A549 (cell line): ENCODE measurements around the gene GPSM1. TPM values are rescaled to one million over a fixed set of nuclear protein-coding genes. Genes with fewer than 3 reads are reported as not detected.

Experiments
- ATAC-seq, 2 experiments: fragments of 200-7000 bp in 1 of 2; fragments of >200 bp in 1 of 2; cut with Nextera tagmentation in 1 of 2; cut with Tn5 transposase in 1 of 2; 3 replicates each; pipeline versions ENCODE4 v1.8.0 to v1.9.1; 2018 to 2020; ENCODE audit warnings: mild to moderate bottlenecking in 1 of 2, moderate library complexity in 1 of 2
- CTCF ChIA-PET: fragments of 300-600 bp; sonication (Branson Sonifier 250); formaldehyde crosslinking; extraction: SDS; loops from one replicate; lab custom pipeline; 2021; ENCODE audit warnings: antibody characterized with exemption, inconsistent platforms; lab: Yijun Ruan, JAX
- POLR2A ChIA-PET: fragments of 350-600 bp; formaldehyde crosslinking; extraction: SDS; loops from one replicate; lab custom pipeline; 2021; ENCODE audit warnings: antibody characterized with exemption, inconsistent platforms; lab: Yijun Ruan, JAX
- DNase-seq, 2 experiments: peaks; one replicate each; pipeline versions ENCODE4 v3.0.0 to v3.0.0-alpha.2; 2011 to 2016; ENCODE audit warnings: low read depth in 1 of 2, low spot score in 1 of 2
- FAIRE-seq: peaks from 2 replicates; lab custom pipeline; 2011; peaks lifted over from hg19 to GRCh38; lab: Jason Lieb, UNC
- H3K27ac ChIP-seq, 2 experiments: fragments of >200 bp; sonication (Bioruptor Twin); formaldehyde crosslinking; 3 replicates each; pipeline ENCODE4 v1.5.1; 2016 to 2017
- H3K4me1 ChIP-seq: fragments of >200 bp; sonication (Bioruptor Twin); formaldehyde crosslinking; 3 replicates; pipeline ENCODE4 v1.6.1; 2016
- H3K4me2 ChIP-seq: fragments of >200 bp; sonication (Bioruptor Twin); formaldehyde crosslinking; 3 replicates; pipeline ENCODE4 v1.6.1; 2016
- H3K4me3 ChIP-seq: fragments of >200 bp; sonication (Bioruptor Twin); formaldehyde crosslinking; 3 replicates; pipeline ENCODE4 v1.5.1; 2016
- H3K9me3 ChIP-seq: fragments of >200 bp; sonication (Bioruptor Twin); formaldehyde crosslinking; 3 replicates; pipeline ENCODE4 v1.6.1; 2016
- BCL3 ChIP-seq: fragments of >200 bp; sonication (Bioruptor Twin); formaldehyde crosslinking; IDR thresholded peaks from 3 replicates; pipeline ENCODE4 v1.6.1; 2016
- CBX2 ChIP-seq: fragments of 200-600 bp; sonication (generic); IDR thresholded peaks from 2 replicates; pipeline ENCODE4 v1.6.1; 2016; ENCODE audit warnings: low read depth, mild to moderate bottlenecking, borderline replicate concordance
- CBX8 ChIP-seq: fragments of 200-600 bp; sonication (generic); IDR thresholded peaks from 2 replicates; pipeline ENCODE4 v1.6.1; 2016
- CEBPB ChIP-seq, 2 experiments: fragments of >200 bp in 1 of 2; sonication (Bioruptor Twin) in 1 of 2; formaldehyde crosslinking in 1 of 2; IDR thresholded peaks; 2 replicates each; pipeline ENCODE4 v1.6.1; 2012 to 2016
- EP300 ChIP-seq, 2 experiments: fragments of >200 bp; sonication (Bioruptor Twin); formaldehyde crosslinking; IDR thresholded peaks; 2 replicates in 1 of 2; 3 replicates in 1 of 2; pipeline ENCODE4 v1.6.1; 2016 to 2017
- GATA3 ChIP-seq: IDR thresholded peaks from 2 replicates; pipeline ENCODE4 v1.6.1; 2012; ENCODE audit warnings: borderline replicate concordance
- HEYL ChIP-seq: fragments of 250-450 bp; sonication (Bioruptor Pico); IDR thresholded peaks from 2 replicates; pipeline ENCODE4 v1.8.0; 2021; ENCODE audit warnings: mild to moderate bottlenecking, moderate library complexity
- HOXA7 ChIP-seq: fragments of 250-450 bp; sonication (Bioruptor Pico); IDR thresholded peaks from 2 replicates; pipeline ENCODE4 v1.5.0; 2020; ENCODE audit warnings: mild to moderate bottlenecking, moderate library complexity
- KDM1A ChIP-seq: fragments of 200-600 bp; sonication (generic); IDR thresholded peaks from 2 replicates; pipeline ENCODE4 v1.6.1; 2016; ENCODE audit warnings: low read depth, mild to moderate bottlenecking
- MAFK ChIP-seq: fragments of 450-650 bp; IDR thresholded peaks from 2 replicates; pipeline ENCODE4 v1.6.1; 2014; ENCODE audit not compliant: partially characterized antibody
- MAZ ChIP-seq: fragments of 150-350 bp; IDR thresholded peaks from 2 replicates; pipeline ENCODE4 v1.6.1; 2014; ENCODE audit warnings: antibody characterized with exemption, low read depth, low read length, borderline replicate concordance
- MYC ChIP-seq: IDR thresholded peaks from 2 replicates; pipeline ENCODE4 v1.6.1; 2012; ENCODE audit warnings: mild to moderate bottlenecking, inconsistent platforms, low read length, improper control_type of control experiment, borderline replicate concordance
- RARB ChIP-seq: fragments of 250-450 bp; sonication (Bioruptor Pico); IDR thresholded peaks from 2 replicates; pipeline ENCODE4 v1.8.0; 2021; ENCODE audit warnings: mild to moderate bottlenecking, moderate library complexity
- RFX5 ChIP-seq: fragments of 450-650 bp; IDR thresholded peaks from 2 replicates; pipeline ENCODE4 v1.7.1; 2014; ENCODE audit warnings: antibody characterized with exemption, mild to moderate bottlenecking, moderate library complexity
- RNF2 ChIP-seq: fragments of 200-600 bp; sonication (generic); IDR thresholded peaks from 2 replicates; pipeline ENCODE4 v1.6.1; 2016; ENCODE audit warnings: low read depth, mild to moderate bottlenecking, antibody characterized with exemption, moderate library complexity, borderline replicate concordance
- SMC3 ChIP-seq: fragments of >200 bp; sonication (Bioruptor Twin); formaldehyde crosslinking; IDR thresholded peaks from 3 replicates; pipeline ENCODE4 v1.6.1; 2018; ENCODE audit warnings: inconsistent platforms
- USF2 ChIP-seq: fragments of 450-650 bp; IDR thresholded peaks from 2 replicates; pipeline ENCODE4 v1.6.1; 2014; ENCODE audit warnings: antibody characterized with exemption
- ZC3H11A ChIP-seq: fragments of 450-650 bp; IDR thresholded peaks from 2 replicates; pipeline ENCODE4 v1.6.1; 2014; ENCODE audit warnings: antibody characterized with exemption, mild to moderate bottlenecking
- ZFP36 ChIP-seq: fragments of 450-650 bp; IDR thresholded peaks from 2 replicates; pipeline ENCODE4 v1.6.1; 2014; ENCODE audit warnings: borderline replicate concordance; ENCODE audit not compliant: partially characterized antibody
- ZSCAN20 ChIP-seq: fragments of 250-450 bp; sonication (Bioruptor Pico); IDR thresholded peaks from 2 replicates; pipeline ENCODE4 v1.8.0; 2022; ENCODE audit warnings: mild to moderate bottlenecking, moderate library complexity
- WGBS: methylation state at CpG from one replicate; pipeline ENCODE4 v1.1.6; 2017; ENCODE audit errors: missing lambda C conversion rate; 5-methylcytosine and 5-hydroxymethylcytosine counted together
- polyA plus RNA-seq, 4 experiments: library from polyadenylated mRNA; depleted of rRNA in 3 of 4; stranded (reverse); fragments of >200 nt; fragmentation: RNase III in 1 of 4; extraction: RNeasy Plus Mini Kit Qiagen cat#74134 plus additional on column Dnase treatment in 1 of 4; gene quantifications; 2 replicates in 3 of 4; 3 replicates in 1 of 4; pipeline ENCODE4 v1.2.3, GENCODE V29; 2011 to 2017
- TF ChIP-seq, protein P1 (sequence below): IDR thresholded peaks from 2 replicates; pipeline ENCODE4 v1.6.1; 2012
- TF ChIP-seq, protein P2 (sequence below): fragments of 200-600 bp; sonication (generic); IDR thresholded peaks from 2 replicates; pipeline ENCODE4 v1.6.1; 2016; ENCODE audit warnings: antibody characterized with exemption, mild to moderate bottlenecking, moderate library complexity

The GPSM1 gene
- polyA plus RNA-seq, 2 of the 4 experiments (the other 2 are of a cell fraction): 2.1 to 8.8 TPM

DNA sequence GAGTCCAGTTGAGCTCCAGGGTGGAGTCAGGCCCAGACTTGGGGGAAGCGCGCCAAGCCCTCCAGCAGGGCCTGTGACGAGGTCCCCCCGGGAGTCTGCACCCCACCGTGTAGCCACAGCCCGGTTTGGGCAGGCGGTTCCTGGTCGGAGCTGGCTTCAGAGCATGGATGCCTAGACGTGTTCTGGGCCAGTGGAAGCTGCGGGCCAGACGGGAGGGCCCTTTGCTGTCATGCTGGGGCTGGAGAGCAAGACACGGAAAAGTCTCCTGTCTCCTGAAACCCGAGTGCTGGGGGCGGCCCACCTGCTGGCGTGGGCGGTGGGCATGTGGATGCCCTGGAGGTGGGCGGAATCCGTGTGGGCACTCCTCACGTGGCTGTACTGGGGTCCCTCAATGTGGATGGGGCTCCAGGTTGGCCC is 1.9 kb downstream of the GPSM1 start:
- no peak for TF ChIP-seq ZFP36
- no peak for TF ChIP-seq MAFK
- TF ChIP-seq, protein P1, sequence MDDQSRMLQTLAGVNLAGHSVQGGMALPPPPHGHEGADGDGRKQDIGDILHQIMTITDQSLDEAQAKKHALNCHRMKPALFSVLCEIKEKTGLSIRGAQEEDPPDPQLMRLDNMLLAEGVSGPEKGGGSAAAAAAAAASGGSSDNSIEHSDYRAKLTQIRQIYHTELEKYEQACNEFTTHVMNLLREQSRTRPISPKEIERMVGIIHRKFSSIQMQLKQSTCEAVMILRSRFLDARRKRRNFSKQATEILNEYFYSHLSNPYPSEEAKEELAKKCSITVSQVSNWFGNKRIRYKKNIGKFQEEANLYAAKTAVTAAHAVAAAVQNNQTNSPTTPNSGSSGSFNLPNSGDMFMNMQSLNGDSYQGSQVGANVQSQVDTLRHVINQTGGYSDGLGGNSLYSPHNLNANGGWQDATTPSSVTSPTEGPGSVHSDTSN: no peak
- TF ChIP-seq, protein P2, sequence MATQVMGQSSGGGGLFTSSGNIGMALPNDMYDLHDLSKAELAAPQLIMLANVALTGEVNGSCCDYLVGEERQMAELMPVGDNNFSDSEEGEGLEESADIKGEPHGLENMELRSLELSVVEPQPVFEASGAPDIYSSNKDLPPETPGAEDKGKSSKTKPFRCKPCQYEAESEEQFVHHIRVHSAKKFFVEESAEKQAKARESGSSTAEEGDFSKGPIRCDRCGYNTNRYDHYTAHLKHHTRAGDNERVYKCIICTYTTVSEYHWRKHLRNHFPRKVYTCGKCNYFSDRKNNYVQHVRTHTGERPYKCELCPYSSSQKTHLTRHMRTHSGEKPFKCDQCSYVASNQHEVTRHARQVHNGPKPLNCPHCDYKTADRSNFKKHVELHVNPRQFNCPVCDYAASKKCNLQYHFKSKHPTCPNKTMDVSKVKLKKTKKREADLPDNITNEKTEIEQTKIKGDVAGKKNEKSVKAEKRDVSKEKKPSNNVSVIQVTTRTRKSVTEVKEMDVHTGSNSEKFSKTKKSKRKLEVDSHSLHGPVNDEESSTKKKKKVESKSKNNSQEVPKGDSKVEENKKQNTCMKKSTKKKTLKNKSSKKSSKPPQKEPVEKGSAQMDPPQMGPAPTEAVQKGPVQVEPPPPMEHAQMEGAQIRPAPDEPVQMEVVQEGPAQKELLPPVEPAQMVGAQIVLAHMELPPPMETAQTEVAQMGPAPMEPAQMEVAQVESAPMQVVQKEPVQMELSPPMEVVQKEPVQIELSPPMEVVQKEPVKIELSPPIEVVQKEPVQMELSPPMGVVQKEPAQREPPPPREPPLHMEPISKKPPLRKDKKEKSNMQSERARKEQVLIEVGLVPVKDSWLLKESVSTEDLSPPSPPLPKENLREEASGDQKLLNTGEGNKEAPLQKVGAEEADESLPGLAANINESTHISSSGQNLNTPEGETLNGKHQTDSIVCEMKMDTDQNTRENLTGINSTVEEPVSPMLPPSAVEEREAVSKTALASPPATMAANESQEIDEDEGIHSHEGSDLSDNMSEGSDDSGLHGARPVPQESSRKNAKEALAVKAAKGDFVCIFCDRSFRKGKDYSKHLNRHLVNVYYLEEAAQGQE: no peak
- TF ChIP-seq RARB (CRISPR knock-in tag): no peak
- TF ChIP-seq EP300 (IDR thresholded peaks at IDR 0.05): no peak
- Histone ChIP-seq H3K4me2 (peak overlapping the region; percentile 82; the same call in 2 of the 3 replicates), H3K9me3 (no peaks in the 10 kb centered on the region), H3K27ac (no peak overlapping the region), H3K4me1 (peaks cover 18% of the 10 kb centered on the region), H3K4me3 (no peak overlapping the region)
- FAIRE-seq (no peak), ATAC-seq (no peak), DNase-seq (no peak)
- ChIA-PET CTCF (interaction anchor here (1.5 to 2.5 kb wide), 5 partner anchors 9 to 160 kb away, joined by 3 to 18 read pairs (median 7); no protein-coding TSS in a partner anchor), POLR2A (no interaction called here)
- WGBS: 93% methylated on average over 15 of the region's 19 CpGs

DNA sequence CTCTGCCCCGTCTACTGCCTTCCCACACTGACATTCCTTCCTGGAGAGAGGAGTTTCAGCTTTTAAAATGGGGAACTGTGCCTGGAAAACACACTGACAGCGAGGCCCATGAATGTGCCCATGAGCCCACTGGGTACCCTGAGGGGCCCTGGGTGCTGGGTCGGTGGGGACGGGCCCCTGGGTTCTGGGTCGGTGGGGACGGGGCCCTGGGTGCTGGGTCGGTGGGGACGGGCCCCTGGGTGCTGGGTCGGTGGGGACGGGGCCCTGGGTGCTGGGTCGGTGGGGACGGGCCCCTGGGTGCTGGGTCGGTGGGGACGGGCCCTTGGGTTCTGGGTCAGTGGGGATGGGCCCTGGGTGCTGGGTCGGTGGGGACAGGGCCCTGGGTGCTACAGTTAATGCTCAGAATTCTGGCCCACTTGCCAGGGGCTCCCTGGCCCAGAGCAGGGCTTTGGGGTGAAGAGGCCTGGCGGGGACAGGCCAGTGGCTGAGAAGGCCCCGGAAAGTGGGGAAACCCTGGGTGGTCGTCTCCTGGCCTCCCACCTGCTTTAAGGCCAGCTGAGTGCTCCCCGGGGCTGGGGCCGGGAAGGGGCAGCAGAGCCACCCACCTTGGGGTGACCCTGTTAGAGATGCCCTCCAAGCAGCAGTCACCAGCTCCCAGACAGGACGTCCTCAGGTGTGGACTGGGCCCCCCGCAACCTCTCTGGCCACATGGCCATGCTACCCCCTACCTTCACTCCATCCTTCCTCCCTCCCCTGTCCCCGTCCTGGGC is 2.5 kb downstream of the GPSM1 start:
- Histone ChIP-seq H3K27ac (no peak overlapping the region), H3K9me3 (no peaks in the 10 kb centered on the region), H3K4me1 (peaks cover 18% of the 10 kb centered on the region), H3K4me3 (no peak overlapping the region), H3K4me2 (no peak overlapping the region)
- TF ChIP-seq BCL3 (no peak), SMC3 (no peak), CBX8 (no peak), ZSCAN20 (CRISPR knock-in tag) (no peak), MAFK (no peak), RNF2 (no peak), CBX2 (no peak), HEYL (CRISPR knock-in tag) (no peak), HOXA7 (CRISPR knock-in tag) (no peak), GATA3 (no peak), ZC3H11A (no peak), USF2 (no peak), MYC (no peak), RFX5 (no peak), MAZ (no peak), CEBPB (IDR thresholded peaks at IDR 0.05) (no peak), KDM1A (no peak)
- ChIA-PET POLR2A (no interaction called here), CTCF (interaction anchor here (1.8 to 2.5 kb wide), 4 partner anchors 8 to 16 kb away, joined by 6 to 18 read pairs (median 10); no protein-coding TSS in a partner anchor)
- ATAC-seq: no peak
- DNase-seq: no peak
- 89% methylated on average over 10 of the region's 23 CpGs for WGBS
- no peak for FAIRE-seq
